Astrocyte of the cerebellum (primary cell): ENCODE data around the gene CACNA2D2.

Experiments
- DNase-seq: peaks from one replicate; pipeline ENCODE4 v3.0.0-alpha.2; 2011; ENCODE audit warnings: low read depth
- H3K4me3 ChIP-seq: 2 replicates; pipeline ENCODE4 v1.5.1; 2011; ENCODE audit warnings: mild to moderate bottlenecking, low read depth, low read length, moderate library complexity
- CTCF ChIP-seq: IDR thresholded peaks from 2 replicates; pipeline ENCODE4 v1.5.1; 2012; ENCODE audit warnings: low read length, low read depth, moderate library complexity, mild to moderate bottlenecking; ENCODE audit errors: missing control alignments
- in situ Hi-C: cut with HindIII; loops from 2 replicates; pipeline ENCODE4 v1.10.0; 2017; ENCODE audit warnings: low sequenced_read_pairs

CACNA2D2 gene

GRCh38 chr3:50534681-50535330, 31.4 kb upstream of the CACNA2D2 start:
- no peak for TF ChIP-seq CTCF
- in situ Hi-C loops = loop anchor here (5.0 kb wide), 3 partner anchors 43 to 203 kb away; no protein-coding TSS in a partner anchor
- DNase-seq = no peak

GRCh38 chr3:50533807-50534461, 30.5 kb upstream of the CACNA2D2 start:
- no peak overlapping the region for H3K4me3 ChIP-seq
- in situ Hi-C loops = no loop called here
- no peak for DNase-seq
- no peak for TF ChIP-seq CTCF

More at GRCh38 chr3:50534681-50535330, 31.4 kb upstream of the CACNA2D2 start:
- H3K4me3 ChIP-seq = no peak overlapping the region

GRCh38 chr3:50533316-50533715, 29.9 kb upstream of the CACNA2D2 start:
- no peak overlapping the region for H3K4me3 ChIP-seq
- no peak for DNase-seq
- no peak for TF ChIP-seq CTCF
- in situ Hi-C loops = no loop called here

- no peak for DNase-seq
- H3K4me3 ChIP-seq = no peak overlapping the region
- in situ Hi-C loops = no loop called here
- peak; percentile 4 for TF ChIP-seq CTCF
Measured at GRCh38 chr3:50532062-50532705, 28.8 kb upstream of the CACNA2D2 start.

- in situ Hi-C loops = no loop called here
- H3K4me3 ChIP-seq = no peak overlapping the region
- no peak for TF ChIP-seq CTCF
- no peak for DNase-seq
Measured at GRCh38 chr3:50531201-50531600, 27.8 kb upstream of the CACNA2D2 start.

GRCh38 chr3:50530001-50530970, 26.9 kb upstream of the CACNA2D2 start:
- no peak for TF ChIP-seq CTCF
- DNase-seq = no peak
- H3K4me3 ChIP-seq = no peak overlapping the region
- in situ Hi-C loops = no loop called here
